Activated CD8-positive, alpha-beta memory T cell treated with anti-CD3 and anti-CD28 coated beads, Interleukin-2, amount 50 U/mL, for 48 hours (primary cell): ENCODE measurements around the gene KLHL30.
A peak's percentile ranks its signal among the peaks of the same experiment; 100 is the strongest.
"Not testable (repeated sequence)": the region's sequence is repeated elsewhere in the genome, so short reads cannot be mapped to it uniquely, and the experiment has no call there.

Experiments
- DNase-seq: peaks from one replicate; pipeline ENCODE4 v3.0.0-alpha.2; 2020

Gene KLHL30

DNA sequence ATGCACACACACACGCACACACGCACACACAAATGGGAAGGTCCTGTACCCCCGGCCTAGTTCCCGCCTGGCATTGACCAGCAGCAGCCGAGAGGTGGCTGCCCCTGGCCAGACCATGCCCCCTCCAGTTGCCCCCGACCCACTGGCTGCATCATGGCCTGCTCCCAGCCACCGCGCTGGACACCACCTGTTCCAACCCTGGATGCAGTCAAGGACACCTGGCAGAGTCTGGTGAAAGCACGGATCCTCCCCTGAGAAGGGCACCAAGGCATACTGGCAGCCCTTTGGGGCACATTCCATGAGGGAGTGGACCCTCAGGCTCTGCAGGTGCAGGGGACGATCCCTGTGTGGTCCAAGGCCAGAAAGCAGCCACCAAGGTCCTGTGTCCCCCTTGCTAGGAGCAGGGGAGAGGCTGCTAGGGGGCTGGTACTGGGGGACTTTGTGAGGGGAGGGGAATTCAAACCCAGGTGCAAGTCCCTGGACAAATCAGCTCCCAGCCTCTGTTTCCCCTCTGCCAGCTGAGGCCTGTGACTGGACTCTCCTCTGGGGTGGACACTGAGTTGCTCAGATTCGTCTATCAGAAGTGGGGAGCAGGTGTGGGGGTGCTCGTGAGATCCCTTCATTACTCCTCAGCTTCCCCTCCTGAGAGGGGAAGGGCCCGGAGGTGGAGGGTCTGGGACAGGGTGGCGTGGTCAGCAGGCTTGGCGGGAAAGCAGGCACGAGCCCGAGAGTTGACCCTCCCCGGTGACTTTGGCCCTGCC, 34.8 kb upstream of the KLHL30 start:
- DNase-seq = peak; percentile 44

- DNase-seq = peak; percentile 43
These were observed 34.2 kb upstream of the KLHL30 start for GRCh38 chr2:238104226-238104690.

DNA sequence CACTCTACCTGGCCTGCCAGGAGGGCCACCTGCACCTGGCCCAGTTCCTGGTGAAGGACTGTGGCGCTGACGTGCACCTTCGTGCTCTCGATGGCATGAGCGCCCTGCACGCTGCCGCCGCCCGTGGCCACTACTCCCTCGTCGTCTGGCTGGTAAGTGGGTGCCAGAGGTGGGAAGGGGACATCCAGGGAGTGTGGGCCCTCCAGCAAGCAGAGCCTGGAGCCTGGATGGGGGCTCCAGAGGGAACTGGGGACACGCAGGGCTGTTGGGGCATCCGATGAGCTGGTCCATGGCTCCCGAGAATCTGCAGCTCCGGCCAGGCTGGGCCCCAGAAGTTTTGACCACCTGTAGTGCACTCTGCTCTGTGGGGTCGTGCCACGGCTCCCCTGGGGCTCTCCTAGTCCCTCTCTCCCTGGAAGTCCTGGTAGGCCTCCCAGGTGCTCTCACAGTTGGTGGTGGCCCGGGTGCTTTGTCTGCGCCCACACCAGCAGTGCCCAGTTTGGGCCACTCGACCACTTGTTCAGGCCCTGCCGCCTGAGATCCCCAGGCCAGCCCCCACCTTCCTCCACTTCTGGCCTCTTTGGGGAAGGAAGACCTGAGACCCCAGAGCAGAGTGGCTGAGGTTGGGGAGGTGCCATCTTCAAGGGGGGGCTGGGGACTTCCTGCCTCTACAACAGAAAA, 33.6 kb upstream of the KLHL30 start:
- DNase-seq = peak; percentile 49

- DNase-seq = peak; percentile 48
These were observed 32.7 kb upstream of the KLHL30 start for GRCh38 chr2:238105506-238106338.

DNA sequence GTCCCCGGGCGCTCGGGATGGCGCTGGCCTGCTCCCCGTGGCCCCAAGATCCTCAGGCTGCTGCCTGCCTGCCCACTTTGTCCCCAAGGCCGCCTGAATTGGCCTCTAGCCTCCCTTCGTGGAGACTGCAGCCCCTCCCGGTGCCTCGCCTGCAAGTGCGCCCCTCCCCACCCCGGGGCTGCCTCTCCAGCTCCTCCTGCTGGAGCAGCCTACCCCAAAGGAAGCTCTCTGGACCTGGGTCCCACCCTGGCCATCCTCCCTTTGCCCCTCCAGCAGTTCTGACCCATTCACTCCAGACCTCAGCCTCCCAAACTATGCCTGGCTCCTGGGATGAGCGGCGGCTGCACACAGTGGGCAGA, 32.1 kb upstream of the KLHL30 start:
- no peak for DNase-seq

DNA sequence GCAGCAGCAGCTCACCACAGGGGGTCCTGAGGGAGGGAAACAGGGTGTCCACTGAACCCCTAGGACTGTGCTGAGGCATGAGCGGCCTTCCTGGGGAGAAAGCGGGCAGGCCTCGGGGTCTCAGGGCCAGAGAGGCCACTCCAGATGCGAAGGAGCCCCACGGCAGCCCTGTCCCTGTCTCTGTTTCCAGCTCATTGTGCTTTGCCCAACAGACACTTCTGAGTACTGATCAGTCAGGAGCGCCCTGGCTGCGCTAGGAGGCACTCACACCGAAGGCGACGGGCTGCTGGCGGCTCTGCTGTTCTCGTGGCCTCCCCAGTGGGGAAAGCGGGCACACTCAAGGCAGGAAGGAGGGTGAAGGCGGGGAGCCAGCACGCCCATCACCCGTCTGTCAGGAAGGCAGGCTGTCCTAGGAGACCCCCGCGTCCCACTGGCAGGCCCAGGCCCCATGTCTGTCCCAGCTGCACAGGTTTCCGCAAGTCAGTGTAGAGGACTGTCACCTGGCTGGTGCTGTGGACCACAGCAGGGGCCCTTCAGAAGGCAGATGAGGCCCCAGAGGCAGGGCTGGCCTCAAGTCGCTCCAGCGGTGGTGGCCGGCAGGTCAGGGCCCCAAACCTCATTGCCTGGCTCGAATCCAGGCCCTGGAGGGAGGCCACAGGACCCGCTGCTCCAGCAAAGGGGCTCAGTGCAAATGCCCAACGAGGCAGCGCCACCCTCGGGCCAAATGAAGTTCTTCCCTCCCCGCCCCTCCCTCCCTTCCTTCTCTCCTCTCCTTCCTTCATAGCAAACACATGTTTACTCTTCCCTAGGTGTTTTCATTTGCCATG, 31.6 kb upstream of the KLHL30 start:
- DNase-seq = peak; percentile 49

DNA sequence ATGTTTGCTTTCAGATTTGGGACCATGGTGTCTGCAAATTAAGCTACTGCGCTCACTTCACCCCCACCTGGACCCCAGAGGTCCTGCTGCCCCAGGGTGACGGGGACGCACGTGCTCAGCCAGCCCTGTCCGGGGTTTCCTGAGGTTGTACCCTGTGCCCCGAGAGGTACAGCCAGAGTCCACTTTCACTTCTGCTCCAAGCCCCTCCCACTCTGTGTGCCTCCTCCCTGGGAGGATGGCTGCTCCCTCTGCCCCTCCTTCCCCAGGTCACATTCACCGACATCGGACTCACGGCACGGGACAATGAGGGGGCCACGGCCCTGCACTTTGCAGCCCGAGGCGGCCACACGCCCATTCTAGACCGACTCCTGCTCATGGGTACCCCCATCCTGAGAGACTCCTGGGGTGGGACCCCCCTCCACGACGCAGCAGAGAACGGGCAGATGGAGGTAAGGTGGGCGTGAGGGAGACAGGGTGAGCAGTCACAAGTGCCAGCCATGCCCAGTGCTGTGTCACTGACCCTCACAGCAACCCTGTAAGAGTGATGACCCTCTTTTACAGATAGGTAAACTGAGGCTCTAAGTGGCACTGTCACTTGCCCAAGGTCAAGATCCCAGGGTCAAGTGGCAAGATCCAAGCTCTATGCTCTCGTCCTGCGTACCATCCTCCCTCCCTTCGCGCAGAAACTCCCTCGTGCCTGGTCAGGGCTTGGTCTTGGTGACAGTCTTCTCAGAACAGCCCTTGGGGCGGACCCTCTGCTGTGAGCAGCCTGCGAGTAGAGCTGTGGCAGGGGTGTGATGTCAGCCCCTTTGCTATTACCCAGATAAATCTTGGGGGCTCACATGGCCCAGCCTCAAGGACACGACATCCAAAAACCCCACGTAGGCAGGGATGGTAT, 30.7 kb upstream of the KLHL30 start:
- DNase-seq = no peak

DNA sequence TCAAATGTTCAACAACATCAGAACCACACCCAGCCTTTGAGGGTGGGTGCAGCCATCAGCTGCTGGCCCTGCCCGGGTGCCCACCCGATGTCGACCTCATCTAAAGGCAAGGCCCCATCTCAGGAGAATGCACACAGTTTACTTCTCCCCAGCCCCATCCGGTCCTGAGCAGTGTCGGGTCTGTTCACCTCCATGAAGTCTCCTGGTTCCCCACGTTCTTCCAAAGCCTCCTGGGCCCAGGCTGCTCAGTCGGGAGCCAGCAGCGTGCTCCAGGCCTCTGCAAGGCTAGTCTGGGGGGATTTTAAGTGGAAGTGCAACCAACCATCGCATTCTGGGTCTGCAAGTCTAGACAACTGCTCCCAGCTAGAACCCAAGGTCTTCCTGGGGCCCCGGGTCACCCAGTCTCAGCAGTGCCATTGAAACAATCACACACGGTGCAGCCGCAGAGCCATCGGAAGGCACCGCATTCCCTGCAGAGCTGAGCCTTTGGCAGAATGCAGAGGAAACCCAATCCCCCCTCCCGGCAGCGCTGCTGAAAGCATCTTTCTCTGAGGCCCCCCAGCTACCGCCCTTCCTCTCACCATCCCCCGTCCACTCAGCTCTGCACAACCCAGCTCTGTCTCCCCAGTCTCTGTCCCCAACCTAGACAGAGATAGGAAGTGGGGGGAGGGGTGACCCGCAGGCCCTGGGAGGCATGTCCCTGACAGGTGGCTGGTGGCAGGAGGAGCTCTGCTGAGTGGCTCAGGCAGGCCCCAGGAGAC, 29.9 kb upstream of the KLHL30 start:
- DNase-seq = no peak

DNA sequence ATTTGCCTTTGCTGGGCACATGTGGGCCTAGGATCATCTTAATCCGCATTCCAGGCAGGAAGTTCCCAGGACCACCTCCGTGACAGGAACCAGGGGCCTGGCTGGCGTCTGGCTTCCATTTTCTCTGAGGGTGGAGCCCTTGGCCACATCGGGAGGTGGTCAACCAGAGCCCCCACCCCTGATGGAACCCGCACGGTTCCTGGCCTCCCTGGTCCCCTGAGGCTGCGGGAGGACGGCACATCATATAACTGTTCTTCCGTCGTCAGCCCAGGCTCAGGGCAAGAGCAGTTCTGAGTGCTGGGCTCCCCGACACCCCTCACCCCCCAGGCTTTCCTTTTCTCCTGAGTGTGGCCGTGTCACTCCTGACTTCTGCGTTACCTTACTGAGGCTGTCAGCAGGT, 24.9 kb upstream of the KLHL30 start:
- no peak for DNase-seq

DNA sequence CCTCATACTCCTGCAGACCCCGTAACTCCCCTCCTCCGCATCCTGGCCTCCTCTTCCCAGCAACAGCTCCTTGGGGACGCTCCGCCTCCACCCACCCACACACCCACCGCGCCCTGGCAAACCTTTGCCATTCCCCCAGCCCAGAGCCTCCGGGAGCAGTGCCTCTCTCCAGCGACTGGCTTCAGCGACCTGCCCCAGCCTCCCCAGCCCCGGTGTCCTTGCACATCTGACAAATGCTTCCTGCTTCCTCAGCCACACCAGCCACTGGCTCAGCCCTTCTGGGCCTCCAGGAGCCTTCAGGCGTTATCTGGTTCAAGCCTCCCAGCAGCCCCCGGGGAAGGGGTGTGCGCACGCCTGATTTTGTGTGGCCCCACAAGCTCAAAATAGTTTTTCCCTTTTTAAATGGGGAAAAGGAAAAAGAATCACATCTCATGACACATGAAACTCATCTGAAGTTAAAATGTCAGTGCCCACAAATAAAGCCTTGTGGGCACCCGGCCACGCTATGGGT, 24.1 kb upstream of the KLHL30 start:
- DNase-seq = no peak

DNA sequence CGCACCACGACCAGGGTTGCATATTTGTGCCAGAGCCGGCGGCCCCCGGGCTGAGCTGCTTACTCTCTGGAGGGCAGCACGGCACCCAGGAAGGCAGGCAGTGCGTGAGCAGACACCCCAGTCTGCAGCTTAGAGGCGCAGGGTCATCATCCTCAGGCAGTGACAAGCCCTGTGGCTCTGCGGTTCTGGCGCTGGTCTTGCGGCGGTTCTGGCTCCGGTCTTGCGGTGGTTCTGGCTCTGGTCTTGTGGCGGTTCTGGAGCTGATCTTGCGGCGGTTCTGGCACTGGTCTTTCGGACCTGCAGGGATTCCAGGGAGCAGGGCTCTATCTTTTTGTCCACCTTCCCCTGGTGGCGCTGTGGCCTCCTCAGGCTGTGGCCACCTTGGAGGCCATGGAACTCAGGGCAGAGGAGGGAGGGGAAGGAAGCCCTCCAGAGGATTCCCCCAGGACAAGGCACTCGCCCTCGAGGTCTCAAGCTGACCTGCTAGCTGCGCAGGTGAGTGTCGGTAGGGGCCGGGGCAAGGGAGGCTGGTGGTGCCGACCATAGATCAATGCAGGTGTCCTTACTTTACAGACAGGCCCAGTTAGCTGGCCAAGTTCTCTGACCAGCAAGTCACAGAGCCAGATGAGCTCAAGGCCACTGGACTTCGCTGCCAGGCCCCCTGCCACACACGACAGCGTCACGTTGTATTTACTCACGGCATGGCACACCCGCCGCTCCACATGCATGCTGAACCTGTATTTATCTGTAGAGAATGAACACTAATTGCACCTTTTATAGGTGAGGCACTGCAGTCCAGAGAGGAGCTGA, 23.4 kb upstream of the KLHL30 start:
- no peak for DNase-seq

GRCh38 chr2:238115709-238116108, 22.8 kb upstream of the KLHL30 start:
- not testable (repeated sequence) for DNase-seq

GRCh38 chr2:238116298-238117198, 21.9 kb upstream of the KLHL30 start:
- DNase-seq = no peak

GRCh38 chr2:238117199-238118154, 21.0 kb upstream of the KLHL30 start:
- no peak for DNase-seq

DNA sequence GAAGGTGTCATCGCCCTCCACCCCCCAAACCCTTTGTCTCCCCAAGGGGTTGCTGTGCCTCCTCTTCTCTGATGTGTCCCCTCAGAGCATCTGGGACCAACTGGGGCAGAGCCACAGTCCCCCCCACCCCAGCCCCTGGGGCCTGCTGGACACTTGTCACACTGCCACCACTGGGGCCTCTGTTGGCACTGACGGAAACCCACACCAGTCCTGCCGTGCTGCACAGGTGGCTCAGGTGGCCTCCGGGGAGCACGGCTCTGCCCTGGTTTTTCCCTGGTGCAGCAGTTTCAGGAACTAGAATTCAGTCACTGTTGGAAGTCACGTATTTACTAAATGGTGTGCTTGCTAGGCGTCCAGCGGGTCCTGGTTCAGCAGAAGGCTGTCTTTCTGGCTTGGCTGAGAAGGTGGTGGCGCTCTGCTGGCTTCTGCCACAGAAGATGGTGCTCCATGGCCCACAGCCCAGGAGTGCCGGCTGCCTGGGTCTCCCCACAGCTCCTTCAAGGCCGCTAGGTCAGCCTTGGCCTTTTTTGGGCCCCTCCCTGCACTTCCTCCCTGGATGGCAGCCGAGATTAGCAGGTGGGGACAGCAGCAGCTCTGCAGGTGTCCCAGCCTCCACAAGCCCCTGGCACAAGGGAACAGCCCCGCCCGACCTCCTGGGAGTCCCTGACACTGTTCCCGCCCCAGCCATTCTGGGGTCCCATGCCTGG, 18.6 kb upstream of the KLHL30 start:
- no peak for DNase-seq

GRCh38 chr2:238120463-238121298, 17.8 kb upstream of the KLHL30 start:
- no peak for DNase-seq
